ENCODE data around the gene ENKD1. TPM values are rescaled to one million over a fixed set of nuclear protein-coding genes. Genes with fewer than 3 reads are reported as not detected.
A peak's percentile ranks its signal among the peaks of the same experiment; 100 is the strongest.

ENKD1 gene
- total RNA-seq, 4 donors from 2014 or later, result 12.5 to 20.9 (median 15.3) TPM

GRCh38 chr16:67677712-67678111, 11.2 kb upstream of the ENKD1 start:
- intact Hi-C loops (cut with DNase I; ENCODE audit: low total_unique reads) (no loop called here), in situ Hi-C loops (cut with MboI; ENCODE audit: low pct_ligation_motif_present in 1 of 4, low pct_unique_long_range_greater_than_20kb in 1 of 4, low sequenced_read_pairs in 3 of 4) (loop anchor here in 1 of 4 donors (10.0 kb wide), 1 partner anchor 137 kb away; no protein-coding TSS in a partner anchor)
- 81% methylated on average over 1 of the region's 1 CpG; no CpG with 5 or more reads in 1 of the 2 donors for WGBS, 2 donors (ENCODE audit: low coverage in 1 of 2)
- Histone ChIP-seq H3K27ac (peak overlapping the region; percentile 63 to 79 (median 77)), H3K4me1 (peaks cover 24 to 64% (median 45%) of the 10 kb centered on the region in 4 donors), H3K36me3 (no peaks in the 10 kb centered on the region), H3K27me3 (no peaks in the 10 kb centered on the region), H3K4me3 (no peak overlapping the region), H3K9me3 (no peaks in the 10 kb centered on the region)
- TF ChIP-seq POLR2AphosphoS5 (IDR thresholded peaks at IDR 0.05) (no peak), CTCF (IDR thresholded peaks at IDR 0.05) (no peak), EP300 (IDR thresholded peaks at IDR 0.05; ENCODE audit: low read depth) (no peak), POLR2A (IDR thresholded peaks at IDR 0.05) (no peak)
- no peak for DNase-seq

GRCh38 chr16:67676939-67677338, 10.4 kb upstream of the ENKD1 start:
- peak overlapping the region in 2 of 4 donors; percentile 11 to 38 for H3K27ac ChIP-seq
- intact Hi-C loops (cut with DNase I; ENCODE audit: low total_unique reads) (no loop called here), in situ Hi-C loops (cut with MboI; ENCODE audit: low pct_ligation_motif_present in 1 of 4, low pct_unique_long_range_greater_than_20kb in 1 of 4, low sequenced_read_pairs in 3 of 4) (loop anchor here in 1 of 4 donors (10.0 kb wide), 1 partner anchor 138 kb away; no protein-coding TSS in a partner anchor)
- H3K9me3 ChIP-seq, result no peaks in the 10 kb centered on the region
- no peak overlapping the region for H3K4me3 ChIP-seq
- TF ChIP-seq EP300 (IDR thresholded peaks at IDR 0.05; ENCODE audit: low read depth) (no peak), CTCF (IDR thresholded peaks at IDR 0.05) (no peak), POLR2AphosphoS5 (IDR thresholded peaks at IDR 0.05) (no peak), POLR2A (IDR thresholded peaks at IDR 0.05) (no peak)
- H3K27me3 ChIP-seq, result no peaks in the 10 kb centered on the region
- no peak for DNase-seq
- H3K4me1 ChIP-seq, result peaks cover 24 to 69% (median 45%) of the 10 kb centered on the region in 4 donors
- no peaks in the 10 kb centered on the region for H3K36me3 ChIP-seq
- WGBS, 2 donors (ENCODE audit: low coverage in 1 of 2), result 40 to 70% methylated on average over 3 to 8 of the region's 8 CpGs

GRCh38 chr16:67676516-67676915, 10.0 kb upstream of the ENKD1 start:
- intact Hi-C loops (cut with DNase I; ENCODE audit: low total_unique reads), result no loop called here
- no peak for DNase-seq
- Histone ChIP-seq H3K27me3 (no peaks in the 10 kb centered on the region), H3K4me3 (no peak overlapping the region), H3K4me1 (peaks cover 24 to 69% (median 45%) of the 10 kb centered on the region in 4 donors), H3K36me3 (no peaks in the 10 kb centered on the region), H3K9me3 (no peaks in the 10 kb centered on the region), H3K27ac (peak overlapping the region in 2 of 4 donors; percentile 11 to 38)
- TF ChIP-seq POLR2A (IDR thresholded peaks at IDR 0.05), result no peak
- no peak for TF ChIP-seq CTCF (IDR thresholded peaks at IDR 0.05)
- no peak for TF ChIP-seq EP300 (IDR thresholded peaks at IDR 0.05; ENCODE audit: low read depth)
- no peak for TF ChIP-seq POLR2AphosphoS5 (IDR thresholded peaks at IDR 0.05)
- in situ Hi-C loops (cut with MboI; ENCODE audit: low pct_ligation_motif_present in 1 of 4, low pct_unique_long_range_greater_than_20kb in 1 of 4, low sequenced_read_pairs in 3 of 4), result loop anchor here in 1 of 4 donors (10.0 kb wide), 1 partner anchor 138 kb away; no protein-coding TSS in a partner anchor
- 65 to 70% methylated on average over 3 to 4 of the region's 4 CpGs for WGBS, 2 donors (ENCODE audit: low coverage in 1 of 2)

- intact Hi-C loops (cut with DNase I; ENCODE audit: low total_unique reads), result no loop called here
- H3K4me1 ChIP-seq, result peaks cover 24 to 69% (median 45%) of the 10 kb centered on the region in 4 donors
- H3K27ac ChIP-seq, result no peak overlapping the region
- no peak for TF ChIP-seq EP300 (IDR thresholded peaks at IDR 0.05; ENCODE audit: low read depth)
- in situ Hi-C loops (cut with MboI; ENCODE audit: low pct_ligation_motif_present in 1 of 4, low pct_unique_long_range_greater_than_20kb in 1 of 4, low sequenced_read_pairs in 3 of 4), result loop anchor here in 1 of 4 donors (10.0 kb wide), 1 partner anchor 139 kb away; no protein-coding TSS in a partner anchor
- H3K27me3 ChIP-seq, result no peaks in the 10 kb centered on the region
- 96 to 100% methylated on average over 3 to 7 of the region's 7 CpGs for WGBS, 2 donors (ENCODE audit: low coverage in 1 of 2)
- H3K36me3 ChIP-seq, result no peaks in the 10 kb centered on the region
- no peak overlapping the region for H3K4me3 ChIP-seq
- no peaks in the 10 kb centered on the region for H3K9me3 ChIP-seq
- no peak for DNase-seq
Observed at GRCh38 chr16:67675999-67676398, 9.4 kb upstream of the ENKD1 start.

Data from transverse colon (tissue), 4 donors.